Activated CD4-positive, CD25-positive, alpha-beta regulatory T cell treated with anti-CD3 and anti-CD28 coated beads, Interleukin-2, amount 50 U/mL, for 16 hours (primary cell): ENCODE measurements around the gene C11orf68.

Source experiments
- DNase-seq: peaks from one replicate; pipeline ENCODE4 v3.0.0-alpha.2; 2020; ENCODE audit warnings: low read depth, low spot score

C11orf68 gene

DNA sequence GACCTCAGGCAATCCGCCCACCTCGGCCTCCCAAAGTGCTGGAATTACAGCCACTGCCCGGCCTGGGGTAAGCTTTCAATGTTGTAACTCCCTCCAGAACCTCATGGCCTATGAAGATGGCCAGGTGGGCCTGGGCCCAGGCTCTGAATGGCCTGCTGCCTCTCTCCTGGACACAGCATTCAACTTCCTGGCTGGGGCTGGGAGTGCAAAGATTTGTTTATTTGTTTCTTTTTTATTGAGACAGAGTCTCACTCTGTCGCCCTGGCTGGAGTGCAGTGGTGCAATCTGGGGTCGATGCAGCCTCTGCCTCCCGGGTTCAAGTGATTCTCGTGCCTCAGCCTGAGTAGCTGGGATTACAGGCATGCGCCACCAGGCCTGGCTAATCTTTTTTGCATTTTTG is 25.9 kb upstream of the C11orf68 start:
- no peak for DNase-seq

DNA sequence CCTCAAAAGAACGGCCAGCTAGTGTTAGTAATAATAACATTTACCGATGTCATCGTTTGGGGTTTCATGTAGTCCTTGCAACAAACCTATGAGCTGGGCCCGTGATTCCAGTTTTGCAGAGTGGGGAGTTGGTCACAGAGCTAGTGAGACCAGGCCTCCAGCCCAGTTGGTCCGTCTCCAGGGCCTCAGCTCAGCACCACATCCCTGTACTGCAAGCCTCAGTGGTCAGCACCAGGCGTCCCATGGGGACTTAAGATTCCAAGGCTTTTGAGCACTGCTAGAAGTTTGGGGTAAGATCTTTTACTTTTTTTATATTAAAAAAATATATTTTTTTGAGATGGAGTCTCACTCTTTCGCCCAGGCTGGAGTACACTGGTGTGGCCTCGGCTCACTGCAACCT is 25.3 kb upstream of the C11orf68 start:
- DNase-seq = no peak

GRCh38 chr11:65942531-65942930 is 23.7 kb upstream of the C11orf68 start:
- no peak for DNase-seq

GRCh38 chr11:65941720-65942310 is 23.0 kb upstream of the C11orf68 start:
- no peak for DNase-seq

DNA sequence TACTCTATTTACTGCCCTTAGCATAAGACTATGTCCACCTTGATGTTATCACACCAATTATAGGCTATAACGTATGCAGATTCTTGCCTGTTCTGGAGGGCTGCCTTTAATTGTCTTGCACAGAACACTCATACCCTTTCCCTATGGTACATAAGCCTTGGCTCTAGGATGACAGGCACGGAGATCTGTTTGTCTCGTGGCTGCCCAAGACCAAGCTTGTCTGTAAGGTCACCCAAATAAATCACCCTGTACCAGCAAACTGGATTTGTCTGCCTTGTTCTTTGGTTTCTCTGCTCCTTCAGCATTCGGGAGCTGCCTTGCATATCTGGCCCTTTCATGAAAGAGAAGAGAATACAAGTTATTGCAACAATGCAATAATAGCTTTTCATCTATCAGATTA is 18.9 kb upstream of the C11orf68 start:
- no peak for DNase-seq

DNA sequence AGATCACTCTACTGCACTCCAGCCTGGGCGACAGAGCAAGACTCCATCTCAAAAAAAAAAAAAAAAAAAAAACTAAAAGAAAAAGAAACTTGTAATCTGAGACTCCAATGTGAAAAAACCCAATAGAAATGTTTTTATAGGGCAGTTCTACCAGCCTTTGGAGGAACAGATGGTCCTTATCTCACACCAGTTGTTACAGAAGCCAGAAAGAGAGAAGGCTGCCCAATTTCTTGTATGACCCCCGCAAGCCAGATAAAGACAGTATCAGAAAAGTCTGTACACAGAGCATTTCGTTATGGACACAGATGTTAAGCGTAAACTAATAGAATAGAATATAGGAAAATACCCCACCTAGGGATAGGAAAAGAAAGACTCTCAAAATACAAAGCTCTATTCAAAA is 15.2 kb upstream of the C11orf68 start:
- no peak for DNase-seq

- DNase-seq = no peak
Measured at GRCh38 chr11:65932558-65932919, 13.7 kb upstream of the C11orf68 start.

DNA sequence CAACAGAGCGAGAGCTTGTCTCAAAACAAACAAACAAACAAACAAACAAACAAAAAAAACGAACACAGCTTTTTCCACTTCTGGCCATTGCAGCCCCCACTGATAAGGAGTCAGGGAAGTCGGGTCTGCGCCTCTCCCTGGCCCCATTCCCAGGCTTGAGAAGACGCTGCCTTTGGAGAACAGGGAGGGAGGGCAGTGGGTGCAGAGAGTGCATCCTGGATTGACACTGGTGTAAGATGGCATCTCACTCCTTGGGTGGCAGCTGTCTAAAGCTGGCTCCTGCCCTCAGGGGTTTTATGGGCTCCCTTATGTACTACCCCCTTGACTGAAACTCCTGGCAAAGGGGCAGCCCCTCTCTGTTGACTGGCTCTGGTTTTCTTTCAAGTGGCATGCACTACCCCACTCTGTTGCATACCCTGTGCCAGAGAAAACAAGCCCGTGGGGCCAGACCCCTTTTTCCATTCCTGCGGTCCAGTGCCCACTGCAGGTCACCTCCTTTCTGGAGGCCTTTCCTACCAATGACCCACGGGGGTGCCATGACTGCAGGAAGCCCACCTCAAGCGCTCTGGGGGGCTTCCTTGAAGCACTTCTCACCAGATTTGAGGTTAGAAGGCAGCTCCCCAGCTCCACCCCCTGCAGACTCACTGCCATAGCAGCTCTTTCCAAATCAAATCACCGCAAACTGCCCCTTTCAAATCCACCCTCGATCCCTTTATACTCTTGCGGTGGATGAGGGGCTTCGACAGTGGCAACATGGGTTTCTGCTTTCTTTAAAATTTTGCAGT is 13.1 kb upstream of the C11orf68 start:
- DNase-seq = no peak

DNA sequence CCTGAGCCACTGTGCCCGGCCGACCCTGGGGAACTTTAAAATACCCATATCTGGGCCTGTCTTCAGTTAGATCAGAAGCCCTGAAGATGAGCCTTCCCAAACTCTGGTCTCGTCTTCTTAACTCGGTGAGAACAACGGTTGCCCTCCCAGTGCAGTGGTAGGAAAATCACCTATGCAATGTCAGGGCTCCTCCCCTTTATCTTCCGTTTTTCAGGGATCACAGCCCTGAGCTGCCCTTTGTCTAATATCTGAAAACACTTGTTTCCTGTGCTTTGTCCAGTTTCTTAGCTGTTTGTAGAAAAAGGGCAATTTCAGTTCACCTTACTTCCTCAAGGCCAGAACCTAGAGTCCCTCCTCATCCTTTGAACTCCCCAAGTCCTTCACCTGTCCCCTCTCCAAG is 9.8 kb upstream of the C11orf68 start:
- DNase-seq = no peak

GRCh38 chr11:65927904-65928397 is 9.1 kb upstream of the C11orf68 start:
- peak; percentile 59 for DNase-seq

- no peak for DNase-seq
Measured at GRCh38 chr11:65925397-65925796, 6.5 kb upstream of the C11orf68 start.

DNA sequence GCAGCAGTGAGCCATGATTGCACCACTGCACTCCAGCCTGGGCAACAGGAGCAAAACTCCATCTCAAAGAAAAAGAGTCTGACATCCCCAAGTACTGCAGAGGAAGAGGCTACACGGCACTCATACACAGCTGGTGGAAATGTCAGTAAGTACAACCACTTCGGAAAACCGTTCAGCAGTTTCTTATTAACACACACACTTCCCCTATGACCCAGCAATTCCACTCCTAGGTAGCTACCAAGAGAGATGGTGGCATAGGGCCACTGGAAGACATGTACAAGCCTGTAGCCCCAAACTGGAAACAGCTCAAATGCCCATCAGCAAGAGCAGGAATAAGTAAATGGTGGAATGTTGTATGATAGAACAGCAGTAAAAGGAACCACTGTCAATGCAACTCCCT is 3.7 kb upstream of the C11orf68 start:
- no peak for DNase-seq

GRCh38 chr11:65921876-65922275 is 3.0 kb upstream of the C11orf68 start:
- DNase-seq = no peak

GRCh38 chr11:65921033-65921555 is 2.2 kb upstream of the C11orf68 start:
- no peak for DNase-seq

- no peak for DNase-seq
Measured at GRCh38 chr11:65920372-65920802, 1.5 kb upstream of the C11orf68 start.

- DNase-seq = peak; percentile 34
Measured at GRCh38 chr11:65919573-65920371, 910 bp upstream of the C11orf68 start.

DNA sequence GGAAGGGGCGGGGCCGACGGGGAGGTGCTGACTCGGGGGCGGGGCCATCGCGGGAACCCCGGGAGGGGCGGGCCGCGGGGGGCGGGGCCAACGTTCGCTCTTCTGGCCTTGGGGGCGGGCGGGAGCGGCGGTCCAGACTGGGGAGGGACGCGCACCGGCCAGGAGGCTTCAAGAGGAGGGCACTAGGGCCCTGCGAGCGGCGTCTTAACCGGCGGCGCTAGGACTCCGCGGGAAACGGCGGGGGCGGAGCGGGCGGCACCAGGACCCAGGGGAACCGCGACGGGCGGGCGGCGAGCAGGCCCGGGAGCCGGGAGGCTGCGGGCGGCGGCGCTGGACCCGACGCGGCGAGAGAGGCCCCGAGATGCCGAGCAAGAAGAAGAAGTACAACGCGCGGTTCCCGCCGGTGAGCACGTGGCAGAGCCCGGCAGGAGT is 295 bp upstream of the C11orf68 start, which contains the start of gene DRAP1:
DRAP1 (plus strand) TSS at position 286 of the 432 bp plus-strand sequence; CDS start at position 362, 76 bp downstream.
- peak; percentile 97 for DNase-seq

- no peak for DNase-seq
Measured at GRCh38 chr11:65917434-65918210, 1.2 kb downstream of the C11orf68 start.

DNA sequence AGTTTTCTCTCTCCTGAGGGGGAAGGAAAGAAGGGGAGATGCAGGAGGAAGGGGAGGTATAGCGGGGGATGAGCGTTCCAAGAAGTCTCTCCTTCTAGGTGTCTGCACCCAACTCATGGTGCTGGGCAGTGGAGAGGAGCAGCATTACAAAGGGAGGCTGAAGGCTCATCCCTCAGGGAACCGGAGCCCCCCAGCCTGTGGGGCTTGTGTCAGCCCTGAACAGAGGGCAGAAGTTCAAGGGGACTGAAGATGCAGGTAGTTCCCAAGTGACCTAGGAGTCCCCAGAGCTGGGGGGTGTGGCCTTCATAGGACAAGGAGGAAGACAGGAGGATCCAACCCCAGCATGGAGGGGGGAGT is 1.8 kb downstream of the C11orf68 start:
- DNase-seq = no peak

DNA sequence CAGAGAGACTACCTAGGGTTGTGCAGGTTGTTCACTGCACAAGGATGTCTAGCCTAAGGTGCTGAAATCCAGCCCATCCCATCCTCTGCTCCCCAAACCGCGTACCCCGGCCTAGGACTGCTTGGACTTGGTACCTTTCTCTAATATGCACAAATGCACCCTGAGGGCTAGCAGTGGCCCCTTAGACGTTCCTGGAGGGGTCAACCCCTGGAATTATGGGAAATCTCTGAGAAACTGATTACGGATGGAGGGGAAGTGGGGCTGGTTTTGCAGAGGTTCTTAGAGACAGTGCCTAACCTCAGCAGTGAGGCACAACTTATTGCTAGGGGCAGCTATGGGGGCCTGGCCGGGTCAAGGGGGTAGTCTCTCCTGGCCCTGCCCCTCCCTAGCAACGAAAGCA is 2.5 kb downstream of the C11orf68 start:
- DNase-seq = no peak

DNA sequence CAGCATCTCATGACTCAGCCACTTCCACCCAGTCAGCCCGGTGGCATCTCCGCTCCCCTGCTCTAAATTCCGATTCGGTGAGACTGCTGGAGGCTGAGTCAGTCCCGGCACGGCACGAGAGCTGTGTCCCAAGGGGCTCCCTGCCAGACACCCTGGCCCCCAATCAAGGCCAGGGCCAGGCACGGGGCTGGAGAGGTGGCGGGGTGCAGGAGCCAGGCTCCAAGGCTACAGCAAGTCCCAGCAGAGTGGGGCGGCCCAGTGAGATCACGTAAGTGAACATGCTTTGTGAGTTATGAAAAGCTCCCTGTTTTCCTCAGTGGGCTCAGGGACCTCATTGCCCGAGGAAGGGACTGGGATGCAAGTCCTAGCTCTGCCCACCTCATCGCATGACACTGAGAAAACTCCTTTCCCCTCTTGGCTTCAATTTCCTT is 3.0 kb downstream of the C11orf68 start:
- no peak for DNase-seq
